Liver (tissue), 9 donors: ENCODE measurements around the gene TAL1. TPM values are rescaled to one million over a fixed set of nuclear protein-coding genes. Genes with fewer than 3 reads are reported as not detected.

Source experiments
- DNase-seq: peaks from one replicate; pipeline ENCODE4 v3.0.0-alpha.2; 2017; ENCODE audit warnings: low spot score
- H3K27ac ChIP-seq, 2 donors: one replicate each; pipeline ENCODE4 v1.7.0; 2013; ENCODE audit warnings: inconsistent platforms in 2 of 2, low read length in 2 of 2, control low read depth in 1 of 2, low read depth in 1 of 2, mild to moderate bottlenecking in 1 of 2
- H3K27me3 ChIP-seq, 4 donors: one replicate each; pipeline versions ENCODE4 v1.6.1 to v1.7.0; 2013; ENCODE audit warnings: low read length in 3 of 4, inconsistent platforms in 1 of 4, mild to moderate bottlenecking in 1 of 4, moderate library complexity in 1 of 4; ENCODE audit not compliant: control insufficient read depth in 4 of 4, insufficient read depth in 4 of 4
- H3K36me3 ChIP-seq, 4 donors: one replicate each; pipeline versions ENCODE4 v1.6.1 to v1.7.0; 2013; ENCODE audit warnings: low read length in 3 of 4, mild to moderate bottlenecking in 3 of 4, low read depth in 1 of 4, moderate library complexity in 1 of 4; ENCODE audit not compliant: control insufficient read depth in 4 of 4, insufficient read depth in 3 of 4
- H3K4me1 ChIP-seq, 4 donors: one replicate each; pipeline versions ENCODE4 v1.6.1 to v1.7.0; 2013; ENCODE audit warnings: low read length in 3 of 4, mild to moderate bottlenecking in 3 of 4, moderate library complexity in 1 of 4; ENCODE audit not compliant: control insufficient read depth in 4 of 4, insufficient read depth in 4 of 4
- H3K4me3 ChIP-seq, 3 donors: one replicate each; pipeline versions ENCODE4 v1.6.1 to v1.7.0; 2013; ENCODE audit warnings: low read length in 3 of 3, control low read depth in 1 of 3, low read depth in 1 of 3, mild to moderate bottlenecking in 1 of 3
- H3K9ac ChIP-seq, 2 donors: one replicate each; pipeline ENCODE4 v1.7.0; 2013; ENCODE audit warnings: low read length in 2 of 2, mild to moderate bottlenecking in 2 of 2, moderate library complexity in 2 of 2, control low read depth in 1 of 2, low read depth in 1 of 2
- H3K9me3 ChIP-seq, 4 donors: one replicate each; pipeline versions ENCODE4 v1.6.1 to v1.7.0; 2013; ENCODE audit warnings: low read length in 3 of 4; ENCODE audit not compliant: control insufficient read depth in 4 of 4
- ATF3 ChIP-seq: IDR thresholded peaks from 2 replicates; pipeline ENCODE4 v1.6.1; 2016; ENCODE audit warnings: antibody characterized with exemption
- CTCF ChIP-seq: fragments of 150-350 bp; IDR thresholded peaks from 2 replicates; pipeline ENCODE4 v1.5.1; 2017; ENCODE audit warnings: improper control_type of control experiment, low read depth, low read length; ENCODE audit not compliant: missing input control
- EGR1 ChIP-seq, 2 donors: IDR thresholded peaks; 2 replicates each; pipeline ENCODE4 v1.6.1; 2016 to 2018; ENCODE audit warnings: antibody characterized with exemption in 2 of 2, low read depth in 2 of 2
- FOXA1 ChIP-seq: IDR thresholded peaks from 2 replicates; pipeline ENCODE4 v1.6.1; 2016; ENCODE audit warnings: antibody characterized with exemption
- FOXA2 ChIP-seq: IDR thresholded peaks from 2 replicates; pipeline ENCODE4 v1.6.1; 2016; ENCODE audit warnings: antibody characterized with exemption
- GABPA ChIP-seq, 2 donors: IDR thresholded peaks in 1 of 2; conservative IDR thresholded peaks in 1 of 2; 2 replicates each; pipeline ENCODE4 v1.6.1; 2016; ENCODE audit warnings: antibody characterized with exemption in 2 of 2, mild to moderate bottlenecking in 1 of 2, moderate library complexity in 1 of 2
- HNF4A ChIP-seq, 2 donors: conservative IDR thresholded peaks; 2 replicates each; pipeline ENCODE4 v1.6.1; 2016; ENCODE audit warnings: antibody characterized with exemption in 2 of 2, mild to moderate bottlenecking in 2 of 2
- HNF4G ChIP-seq: IDR thresholded peaks from 2 replicates; pipeline ENCODE4 v1.6.1; 2016; ENCODE audit warnings: antibody characterized with exemption
- MAX ChIP-seq: IDR thresholded peaks from 2 replicates; pipeline ENCODE4 v1.6.1; 2016; ENCODE audit warnings: antibody characterized with exemption
- NR2F2 ChIP-seq: IDR thresholded peaks from 2 replicates; pipeline ENCODE4 v1.6.1; 2016; ENCODE audit warnings: antibody characterized with exemption
- RAD21 ChIP-seq, 2 donors: IDR thresholded peaks; 2 replicates each; pipeline ENCODE4 v1.6.1; 2016; ENCODE audit warnings: antibody characterized with exemption in 2 of 2, mild to moderate bottlenecking in 2 of 2
- REST ChIP-seq: IDR thresholded peaks from 2 replicates; pipeline ENCODE4 v1.6.1; 2016; ENCODE audit warnings: antibody characterized with exemption, mild to moderate bottlenecking
- RXRA ChIP-seq, 2 donors: IDR thresholded peaks; 2 replicates each; pipeline ENCODE4 v1.6.1; 2017 to 2018; ENCODE audit warnings: antibody characterized with exemption in 2 of 2, mild to moderate bottlenecking in 1 of 2
- SP1 ChIP-seq: IDR thresholded peaks from 2 replicates; pipeline ENCODE4 v1.6.1; 2018; ENCODE audit warnings: antibody characterized with exemption, mild to moderate bottlenecking
- TAF1 ChIP-seq: conservative IDR thresholded peaks from 2 replicates; pipeline ENCODE4 v1.6.1; 2016; ENCODE audit warnings: antibody characterized with exemption, mild to moderate bottlenecking
- YY1 ChIP-seq: IDR thresholded peaks from 2 replicates; pipeline ENCODE4 v1.6.1; 2016; ENCODE audit warnings: antibody characterized with exemption, mild to moderate bottlenecking
- ZBTB33 ChIP-seq: IDR thresholded peaks from 2 replicates; pipeline ENCODE4 v1.6.1; 2016; ENCODE audit warnings: antibody characterized with exemption
- WGBS: extraction: QIAGEN DNeasy Blood & Tissue Kit; methylation state at CpG from one replicate; pipeline ENCODE4 v1.1.7; 2013; 5-methylcytosine and 5-hydroxymethylcytosine counted together
- polyA plus RNA-seq, 2 donors: library from polyadenylated mRNA; stranded (reverse) in 1 of 2; unstranded in 1 of 2; fragments of 200-250 nt in 1 of 2; fragments of >200 nt in 1 of 2; fragmentation: Nextera tagmentation in 1 of 2; extraction: Ambion mirVana in 1 of 2; gene quantifications; one replicate each; pipeline versions ENCODE4 v1.2.1 to v1.2.3, GENCODE V29; 2013 to 2015
- total RNA-seq, 2 donors: library from RNA; depleted of rRNA; stranded (reverse); fragments of >200 nt; gene quantifications; one replicate each; pipeline ENCODE4 v1.2.3, GENCODE V29; 2014
- donor health status: healthy.
- donor health status: healthy.
- donor health status: healthy.
- donor health status: healthy.
- donor health status: healthy.

TAL1 gene
- total and polyA plus RNA-seq, 4 donors = 0.79 to 184 (median 2.3) TPM

GRCh38 chr1:47215713-47216112 is 16.3 kb downstream of the TAL1 start:
- peak; percentile 47 for DNase-seq
- H3K9ac ChIP-seq = no peak overlapping the region
- H3K27me3 ChIP-seq = no peaks in the 10 kb centered on the region
- no peak for TF ChIP-seq CTCF
- no peak for TF ChIP-seq RAD21 (IDR thresholded peaks at IDR 0.05)
- no peak for TF ChIP-seq ATF3
- TF ChIP-seq HNF4G = no peak
- no peak for TF ChIP-seq FOXA2
- TF ChIP-seq REST = no peak
- TF ChIP-seq YY1 = no peak
- TF ChIP-seq FOXA1 = no peak
- no peak for TF ChIP-seq HNF4A (conservative IDR thresholded peaks at IDR 0.05)
- no peak for TF ChIP-seq RXRA (IDR thresholded peaks at IDR 0.05)
- TF ChIP-seq SP1 = no peak
- H3K36me3 ChIP-seq = no peaks in the 10 kb centered on the region
- H3K4me1 ChIP-seq = no peaks in the 10 kb centered on the region
- H3K9me3 ChIP-seq = no peaks in the 10 kb centered on the region
- no peak overlapping the region for H3K27ac ChIP-seq
- H3K4me3 ChIP-seq = no peak overlapping the region
- 93% methylated on average over 4 of the region's 4 CpGs for WGBS

- Histone ChIP-seq H3K27ac (no peak overlapping the region), H3K4me3 (no peak overlapping the region), H3K36me3 (no peaks in the 10 kb centered on the region), H3K27me3 (peaks cover 0 to 3% (median 0%) of the 10 kb centered on the region in 4 donors), H3K9me3 (no peaks in the 10 kb centered on the region), H3K4me1 (no peaks in the 10 kb centered on the region), H3K9ac (no peak overlapping the region)
- no peak for TF ChIP-seq MAX
- TF ChIP-seq CTCF = no peak
- no peak for TF ChIP-seq ZBTB33
- no peak for TF ChIP-seq EGR1 (IDR thresholded peaks at IDR 0.05; ENCODE audit: low read depth in 2 of 2)
- TF ChIP-seq RAD21 (IDR thresholded peaks at IDR 0.05) = no peak
- no peak for TF ChIP-seq TAF1
- TF ChIP-seq REST = no peak
- TF ChIP-seq HNF4G = no peak
- no peak for TF ChIP-seq ATF3
- TF ChIP-seq FOXA1 = no peak
- TF ChIP-seq GABPA (IDR thresholded peaks at IDR 0.05 in 1 of 2, conservative IDR thresholded peaks at IDR 0.05 in 1 of 2) = no peak
- no peak for TF ChIP-seq HNF4A (conservative IDR thresholded peaks at IDR 0.05)
- TF ChIP-seq NR2F2 = no peak
- 79% methylated on average over 3 of the region's 3 CpGs for WGBS
- no peak for DNase-seq
Observed at GRCh38 chr1:47214549-47214948, 17.5 kb downstream of the TAL1 start.
